Fibroblast of mammary gland (primary cell): ENCODE results near the gene TRIM59.

ENCODE experiments used
- DNase-seq: peaks from one replicate; pipeline ENCODE4 v3.0.0-alpha.2; 2010; ENCODE audit warnings: low read depth
- H3K4me3 ChIP-seq: 2 replicates; pipeline ENCODE4 v1.5.1; 2011; ENCODE audit warnings: low read depth, mild to moderate bottlenecking, low read length, moderate library complexity; ENCODE audit not compliant: control insufficient read depth
- CTCF ChIP-seq: conservative IDR thresholded peaks from 2 replicates; pipeline ENCODE4 v1.5.1; 2011; ENCODE audit warnings: low read depth, low read length, inconsistent platforms; ENCODE audit not compliant: control insufficient read depth, insufficient read depth

Gene TRIM59

GRCh38 chr3:160413613-160414248, 35.9 kb downstream of the TRIM59 start:
- TF ChIP-seq CTCF = peak; percentile 87
- no peak overlapping the region for H3K4me3 ChIP-seq
- DNase-seq = peak; percentile 86

- no peak for TF ChIP-seq CTCF
- no peak overlapping the region for H3K4me3 ChIP-seq
- no peak for DNase-seq
These were observed 37.1 kb downstream of the TRIM59 start for GRCh38 chr3:160412477-160412876.

- no peak overlapping the region for H3K4me3 ChIP-seq
- peak; percentile 40 for DNase-seq
- no peak for TF ChIP-seq CTCF
These were observed 39.6 kb downstream of the TRIM59 start for GRCh38 chr3:160409812-160410610.

- no peak for DNase-seq
- H3K4me3 ChIP-seq = peak overlapping the region; percentile 12
- no peak for TF ChIP-seq CTCF
These were observed 45.7 kb downstream of the TRIM59 start for GRCh38 chr3:160403796-160404470.

- peak overlapping the region; percentile 85 for H3K4me3 ChIP-seq
- DNase-seq = no peak
- TF ChIP-seq CTCF = no peak
These were observed 46.5 kb downstream of the TRIM59 start for GRCh38 chr3:160403028-160403545.

GRCh38 chr3:160402221-160403027, 47.2 kb downstream of the TRIM59 start:
- H3K4me3 ChIP-seq = peak overlapping the region; percentile 85
- no peak for DNase-seq
- TF ChIP-seq CTCF = no peak
